B cell (primary cell): ENCODE measurements around the gene ZNF618. TPM values are rescaled to one million over a fixed set of nuclear protein-coding genes. Genes with fewer than 3 reads are reported as not detected.

Experiments
- ATAC-seq: fragments of 200-7000 bp; cut with Tn5 transposase; one replicate; pipeline ENCODE4 v1.10.0; 2021; ENCODE audit warnings: low read depth, mild to moderate bottlenecking, moderate number of reproducible peaks, moderate library complexity
- CTCF ChIA-PET: fragments of 350-600 bp; sonication (Branson Sonifier 250); formaldehyde crosslinking; loops from one replicate; lab custom pipeline; 2021; ENCODE audit warnings: antibody characterized with exemption, inconsistent platforms; lab: Charles Lee
- POLR2A ChIA-PET: fragments of 350-600 bp; sonication (Branson Sonifier 250); formaldehyde crosslinking; loops from one replicate; lab custom pipeline; 2021; ENCODE audit warnings: antibody characterized with exemption; lab: Charles Lee
- DNase-seq: peaks from one replicate; pipeline ENCODE4 v3.0.0; 2013
- H2AFZ ChIP-seq: 2 replicates; pipeline ENCODE4 v1.6.1; 2012; ENCODE audit warnings: mild to moderate bottlenecking, low read depth, low read length; ENCODE audit not compliant: insufficient read depth, poor library complexity, severe bottlenecking
- H3K27ac ChIP-seq, 2 donors: 1 replicate in 1 of 2; 2 replicates in 1 of 2; pipeline ENCODE4 v1.5.1; 2012 to 2013; ENCODE audit warnings: low read length in 2 of 2, mild to moderate bottlenecking in 2 of 2, moderate library complexity in 1 of 2
- H3K27me3 ChIP-seq, 4 experiments: fragments of 200-600 bp in 1 of 4; sonication (generic) in 1 of 4; replicated peaks in 1 of 4; 1 replicate in 2 of 4; 2 replicates in 2 of 4; pipeline versions ENCODE4 v1.6.1 to v1.7.0; 2013 to 2016; ENCODE audit warnings: low read length in 3 of 4, mild to moderate bottlenecking in 2 of 4, mixed read lengths in 1 of 4, moderate library complexity in 1 of 4; ENCODE audit not compliant: insufficient read depth in 4 of 4, control insufficient read depth in 3 of 4; ENCODE audit errors: control extremely low read depth in 1 of 4
- H3K36me3 ChIP-seq, 2 experiments: replicated peaks in 1 of 2; 1 replicate in 1 of 2; 2 replicates in 1 of 2; pipeline versions ENCODE4 v1.6.1 to v1.7.1; 2013; ENCODE audit warnings: low read length in 1 of 2; ENCODE audit not compliant: insufficient read depth in 2 of 2, control insufficient read depth in 1 of 2; ENCODE audit errors: control extremely low read depth in 1 of 2, extremely low read depth in 1 of 2
- H3K4me1 ChIP-seq, 2 donors: fragments of 200-600 bp in 1 of 2; sonication (generic) in 1 of 2; 1 replicate in 1 of 2; 2 replicates in 1 of 2; pipeline versions ENCODE4 v1.5.1 to v1.6.1; 2013 to 2017; ENCODE audit warnings: low read length in 2 of 2; ENCODE audit not compliant: control insufficient read depth in 2 of 2, insufficient read depth in 2 of 2
- H3K4me2 ChIP-seq: replicated peaks from 2 replicates; pipeline ENCODE3; 2012; ENCODE audit warnings: mild to moderate bottlenecking, low read depth, low read length; ENCODE audit not compliant: poor library complexity, severe bottlenecking
- H3K4me3 ChIP-seq, 5 experiments: fragments of 200-600 bp in 1 of 5; sonication (generic) in 1 of 5; 1 replicate in 3 of 5; 2 replicates in 2 of 5; pipeline versions ENCODE4 v1.5.1 to v1.7.0; 2011 to 2016; ENCODE audit warnings: low read length in 4 of 5, mild to moderate bottlenecking in 4 of 5, low read depth in 2 of 5, control low read depth in 1 of 5, moderate library complexity in 1 of 5; ENCODE audit not compliant: insufficient read depth in 1 of 5; ENCODE audit errors: control extremely low read depth in 1 of 5, extremely low read depth in 1 of 5
- H3K79me2 ChIP-seq: fragments of 200-600 bp; sonication (generic); one replicate; pipeline ENCODE4 v1.6.0; 2016; ENCODE audit warnings: low read length; ENCODE audit not compliant: control insufficient read depth, insufficient read depth
- H3K9ac ChIP-seq: fragments of 200-600 bp; sonication (generic); 2 replicates; pipeline ENCODE4 v1.6.1; 2017; ENCODE audit warnings: mild to moderate bottlenecking, low read length, moderate library complexity
- H3K9me3 ChIP-seq, 3 donors: one replicate each; pipeline versions ENCODE4 v1.6.1 to v1.7.1; 2013; ENCODE audit warnings: low read length in 2 of 3; ENCODE audit not compliant: control insufficient read depth in 2 of 3, insufficient read depth in 1 of 3; ENCODE audit errors: control extremely low read depth in 1 of 3
- H4K20me1 ChIP-seq: 2 replicates; pipeline ENCODE4 v1.6.0; 2012; ENCODE audit warnings: mild to moderate bottlenecking, low read length; ENCODE audit not compliant: insufficient read depth, control insufficient read depth, poor library complexity, severe bottlenecking
- H3K27ac Mint-ChIP-seq: one replicate; pipeline ENCODE4 v1.8.0; 2021; ENCODE audit warnings: mixed read lengths
- H3K27me3 Mint-ChIP-seq: one replicate; pipeline ENCODE4 v1.8.0; 2021; ENCODE audit warnings: mixed read lengths
- H3K4me1 Mint-ChIP-seq: one replicate; pipeline ENCODE4 v1.8.0; 2021; ENCODE audit warnings: mixed read lengths
- H3K4me3 Mint-ChIP-seq: one replicate; pipeline ENCODE4 v1.8.0; 2021; ENCODE audit warnings: mixed read lengths
- H3K9me3 Mint-ChIP-seq: one replicate; pipeline ENCODE4 v1.8.0; 2022; ENCODE audit warnings: mixed read lengths; ENCODE audit not compliant: insufficient read depth
- CTCF ChIP-seq: fragments of 200-600 bp; IDR thresholded peaks from one replicate; pipeline ENCODE4 v1.8.0; 2022; ENCODE audit warnings: antibody characterized with exemption, mild to moderate bottlenecking
- EZH2 ChIP-seq: IDR thresholded peaks from 2 replicates; pipeline ENCODE4 v1.6.1; 2012; ENCODE audit warnings: borderline replicate concordance, low read depth, mild to moderate bottlenecking, moderate library complexity, low read length; ENCODE audit not compliant: insufficient read depth, poor library complexity, severe bottlenecking
- WGBS: methylation state at CpG from one replicate; pipeline ENCODE4 v1.1.5; 2013; ENCODE audit warnings: missing lambda C conversion rate; ENCODE audit not compliant: insufficient coverage; 5-methylcytosine and 5-hydroxymethylcytosine counted together
- intact Hi-C: fragments of 100-400 bp; cut with micrococcal nuclease; formaldehyde crosslinking; loops from one replicate; pipeline ENCODE4 v1.10.0; 2022
- polyA plus RNA-seq: library from polyadenylated mRNA; depleted of rRNA; stranded (reverse); fragments of >200 nt; gene quantifications from 2 replicates; pipeline ENCODE4 v1.2.3, GENCODE V29; 2012
- total RNA-seq, 2 donors: library from RNA; stranded (reverse); fragments of 120-200 nt in 1 of 2; gene quantifications; 1 replicate in 1 of 2; 2 replicates in 1 of 2; pipeline versions ENCODE4 v1.2.3 to v1.2.4, GENCODE V29; 2013 to 2022

The ZNF618 gene
- total and polyA plus RNA-seq, 2 donors (not counting 1 experiment from before 2014, with no cell fraction given) = 1.4 to 2.5 TPM

- H3K36me3 ChIP-seq = no peaks in the 10 kb centered on the region
- H3K27ac Mint-ChIP-seq = no peak overlapping the region
- no peak for TF ChIP-seq CTCF
- intact Hi-C loops = no loop called here
- H3K4me3 Mint-ChIP-seq = no peak overlapping the region
- H3K9me3 ChIP-seq = peaks cover 0 to 20% (median 0%) of the 10 kb centered on the region in 3 donors
- H3K9me3 Mint-ChIP-seq = no peaks in the 10 kb centered on the region
- H3K4me3 ChIP-seq = no peak overlapping the region
- H3K27me3 ChIP-seq = no peaks in the 10 kb centered on the region
- no peaks in the 10 kb centered on the region for H4K20me1 ChIP-seq
- DNase-seq = no peak
- H3K79me2 ChIP-seq = no peaks in the 10 kb centered on the region
- H3K4me1 ChIP-seq = no peaks in the 10 kb centered on the region
- CTCF ChIA-PET = no interaction called here
- no peak overlapping the region for H2AFZ ChIP-seq
- H3K4me2 ChIP-seq = no peak overlapping the region
- no peak overlapping the region for H3K27ac ChIP-seq
- peaks cover 7% of the 10 kb centered on the region for H3K27me3 Mint-ChIP-seq
- POLR2A ChIA-PET = no interaction called here
- no CpG with 5 or more reads among the region's 5 CpGs for WGBS
- H3K4me1 Mint-ChIP-seq = no peaks in the 10 kb centered on the region
- no peak overlapping the region for H3K9ac ChIP-seq
- ATAC-seq = no peak
Observed at GRCh38 chr9:114003758-114004157, 127.6 kb downstream of the ZNF618 start.

GRCh38 chr9:114004221-114004716, 128.2 kb downstream of the ZNF618 start:
- no peaks in the 10 kb centered on the region for H3K4me1 Mint-ChIP-seq

More at GRCh38 chr9:114004221-114004716, 128.2 kb downstream of the ZNF618 start:
- H3K4me2 ChIP-seq = no peak overlapping the region
- no peaks in the 10 kb centered on the region for H3K27me3 ChIP-seq
- no peak for TF ChIP-seq CTCF
- TF ChIP-seq EZH2 = no peak
- ATAC-seq = no peak
- intact Hi-C loops = no loop called here
- no peaks in the 10 kb centered on the region for H4K20me1 ChIP-seq
- no peak overlapping the region for H3K9ac ChIP-seq
- no peak overlapping the region for H2AFZ ChIP-seq
- no peaks in the 10 kb centered on the region for H3K4me1 ChIP-seq
- peaks cover 0 to 22% (median 0%) of the 10 kb centered on the region in 3 donors for H3K9me3 ChIP-seq
- no peak overlapping the region for H3K27ac ChIP-seq
- Mint-ChIP-seq H3K4me3 (no peak overlapping the region), H3K27ac (no peak overlapping the region), H3K9me3 (no peaks in the 10 kb centered on the region), H3K27me3 (peaks cover 7% of the 10 kb centered on the region)
- H3K4me3 ChIP-seq = no peak overlapping the region
- no peaks in the 10 kb centered on the region for H3K36me3 ChIP-seq
- DNase-seq = no peak
- ChIA-PET POLR2A (no interaction called here), CTCF (no interaction called here)
- H3K79me2 ChIP-seq = no peaks in the 10 kb centered on the region
- WGBS = 36% methylated on average over 6 of the region's 15 CpGs
